ENCODE data around the gene IL6R.
"Not testable (repeated sequence)": the region's sequence is repeated elsewhere in the genome, so short reads cannot be mapped to it uniquely, and the experiment has no call there.

IL6R gene

DNA sequence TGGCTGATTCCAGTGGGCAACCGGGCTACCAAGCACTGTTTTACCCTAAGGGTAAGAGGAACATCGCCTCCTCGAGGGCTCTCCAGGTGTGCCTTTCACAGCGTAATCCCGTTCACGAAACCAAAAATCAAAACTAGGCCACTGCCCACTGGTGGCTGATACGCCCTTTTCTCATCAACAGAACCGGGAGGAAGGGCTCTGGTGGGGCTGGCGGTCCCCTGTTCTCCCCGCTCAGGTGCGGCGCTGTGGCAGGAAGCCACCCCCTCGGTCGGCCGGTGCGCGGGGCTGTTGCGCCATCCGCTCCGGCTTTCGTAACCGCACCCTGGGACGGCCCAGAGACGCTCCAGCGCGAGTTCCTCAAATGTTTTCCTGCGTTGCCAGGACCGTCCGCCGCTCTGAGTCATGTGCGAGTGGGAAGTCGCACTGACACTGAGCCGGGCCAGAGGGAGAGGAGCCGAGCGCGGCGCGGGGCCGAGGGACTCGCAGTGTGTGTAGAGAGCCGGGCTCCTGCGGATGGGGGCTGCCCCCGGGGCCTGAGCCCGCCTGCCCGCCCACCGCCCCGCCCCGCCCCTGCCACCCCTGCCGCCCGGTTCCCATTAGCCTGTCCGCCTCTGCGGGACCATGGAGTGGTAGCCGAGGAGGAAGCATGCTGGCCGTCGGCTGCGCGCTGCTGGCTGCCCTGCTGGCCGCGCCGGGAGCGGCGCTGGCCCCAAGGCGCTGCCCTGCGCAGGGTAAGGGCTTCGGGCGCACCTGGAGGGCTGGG is at the start of gene IL6R:
Gene IL6R (plus strand): TSS at position 360 of the 763 bp plus-strand sequence. CDS start 287 bp downstream, at position 647.
- in situ Hi-C loops (cut with MboI; ENCODE audit: low sequenced_read_pairs): loop anchor here (10.0 kb wide), 1 partner anchor 70 kb away; no protein-coding TSS in a partner anchor

DNA sequence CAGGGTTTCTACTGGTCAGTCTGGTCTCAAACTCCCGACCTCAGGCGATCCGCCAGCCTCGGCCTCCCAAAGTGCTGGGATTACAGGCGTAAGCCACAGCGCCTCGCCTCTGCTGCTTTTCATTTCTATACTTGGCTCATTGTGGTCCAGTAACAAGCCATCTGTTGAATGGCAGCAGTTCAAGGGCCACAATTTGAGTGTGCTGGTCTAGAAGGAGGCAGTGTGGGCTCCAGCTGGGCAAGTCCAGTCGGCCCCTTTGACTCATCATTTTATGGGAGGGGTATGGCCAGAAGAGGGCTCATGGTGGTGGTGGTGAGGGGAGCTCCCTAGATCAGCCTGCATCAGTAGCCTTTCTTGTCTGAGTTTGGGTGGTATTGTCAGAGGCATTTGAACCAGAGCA is 46.6 kb upstream of the IL6R start:
- in situ Hi-C loops (cut with MboI; ENCODE audit: low sequenced_read_pairs): no loop called here

DNA sequence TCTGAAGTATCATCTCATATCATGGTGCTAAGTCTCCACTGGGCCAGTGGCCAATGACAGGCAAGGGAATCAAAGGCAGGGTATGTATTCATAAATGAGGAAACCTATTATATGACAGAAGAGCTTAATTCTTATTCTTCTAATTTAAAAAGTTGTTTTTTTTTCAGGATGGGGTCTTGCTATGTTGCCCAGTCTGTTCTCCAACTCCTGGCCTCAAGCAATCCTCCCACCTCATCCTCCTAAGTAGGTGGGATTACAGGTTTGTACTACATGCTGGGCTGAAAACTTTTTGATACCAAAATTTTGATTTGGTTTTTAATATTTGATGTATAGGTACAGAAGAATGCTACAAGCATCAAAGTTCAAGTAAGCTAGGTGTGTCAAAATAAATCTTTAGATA is 44.9 kb upstream of the IL6R start:
- in situ Hi-C loops (cut with MboI; ENCODE audit: low sequenced_read_pairs): no loop called here

DNA sequence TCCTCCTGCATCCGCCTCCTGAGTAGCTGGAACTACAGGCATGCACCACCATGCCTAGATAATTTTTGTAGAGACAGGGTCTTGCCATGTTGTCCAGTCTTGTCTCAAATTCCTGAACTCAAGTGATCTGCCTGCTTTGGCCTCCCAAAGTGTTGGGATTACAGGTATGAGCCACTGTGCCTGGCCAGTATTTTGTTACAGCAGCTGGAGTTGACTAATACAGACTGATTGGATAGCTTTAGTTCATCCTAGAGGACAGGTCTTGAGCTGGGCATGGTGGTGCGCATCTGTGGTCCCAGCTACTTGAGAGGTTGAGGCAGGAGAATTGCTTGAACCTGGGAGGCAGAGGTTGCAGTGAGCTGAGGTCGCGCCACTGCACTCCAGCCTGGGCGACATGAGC is 44.3 kb upstream of the IL6R start:
- in situ Hi-C loops (cut with MboI; ENCODE audit: low sequenced_read_pairs): not testable (repeated sequence)

DNA sequence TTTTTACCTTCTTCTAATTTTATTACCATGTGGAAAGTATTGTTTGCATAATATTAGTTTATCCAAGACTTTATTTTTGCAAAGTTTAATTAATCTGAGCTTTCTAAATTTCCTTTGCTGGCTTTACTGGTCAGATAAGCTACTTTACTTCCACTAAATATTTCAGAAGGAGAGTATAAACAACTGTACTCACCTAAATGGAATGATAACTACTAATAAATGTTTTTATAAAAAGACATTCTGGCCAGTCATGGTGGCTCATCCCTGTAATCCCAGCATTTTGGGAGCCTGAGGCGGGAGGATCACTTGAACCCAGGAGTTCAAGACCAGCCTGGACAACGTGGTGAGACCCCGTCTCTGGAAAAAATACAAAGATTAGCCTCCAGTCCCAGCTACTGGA is 43.8 kb upstream of the IL6R start:
- in situ Hi-C loops (cut with MboI; ENCODE audit: low sequenced_read_pairs): no loop called here

DNA sequence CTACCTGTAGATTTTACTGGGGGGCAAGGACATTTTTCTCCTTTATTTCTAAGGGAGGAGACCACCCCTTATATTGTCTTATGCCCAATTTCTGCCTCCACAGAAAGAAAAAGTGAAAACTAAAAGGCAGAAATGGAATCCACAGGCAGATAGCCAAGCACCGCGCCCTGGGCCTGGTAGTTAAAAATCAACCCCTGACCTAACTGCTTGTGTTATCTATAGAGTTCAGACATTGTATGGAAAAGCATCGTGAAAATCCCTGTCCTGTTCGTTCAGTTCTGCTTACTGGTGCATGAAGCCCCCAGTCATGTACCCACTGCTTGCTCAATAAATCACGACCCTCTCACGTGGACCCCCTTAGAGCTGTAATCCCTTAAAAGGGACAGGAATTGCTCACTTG is 33.7 kb upstream of the IL6R start:
- in situ Hi-C loops (cut with MboI; ENCODE audit: low sequenced_read_pairs): no loop called here

DNA sequence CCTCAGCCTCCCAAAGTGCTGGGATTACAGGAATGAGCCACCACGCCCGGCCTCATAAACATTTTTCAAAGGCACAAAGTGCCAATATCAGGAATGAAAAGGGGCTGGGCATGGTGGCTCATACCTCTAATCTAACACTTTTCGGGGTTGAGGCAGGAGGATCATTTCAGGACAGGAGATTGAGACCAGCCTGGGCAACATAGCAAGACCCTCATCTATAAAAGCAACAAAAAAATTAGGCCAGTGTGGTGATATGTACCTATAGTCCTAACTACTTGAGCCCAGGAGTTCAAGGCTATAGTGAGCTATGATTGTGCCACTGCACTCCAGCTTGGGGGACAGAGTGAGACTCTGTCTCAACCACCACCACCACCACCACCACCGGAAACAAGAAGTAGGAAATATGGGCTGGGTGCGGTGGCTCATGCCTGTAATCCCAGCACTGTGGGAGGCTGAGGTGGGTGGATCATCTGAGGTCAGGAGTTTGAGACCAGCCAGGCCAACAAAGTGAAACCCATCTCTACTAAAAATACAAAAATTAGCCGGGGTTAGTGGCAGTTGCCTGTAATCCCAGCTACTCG is 31.3 kb upstream of the IL6R start:
- in situ Hi-C loops (cut with MboI; ENCODE audit: low sequenced_read_pairs): not testable (repeated sequence)

DNA sequence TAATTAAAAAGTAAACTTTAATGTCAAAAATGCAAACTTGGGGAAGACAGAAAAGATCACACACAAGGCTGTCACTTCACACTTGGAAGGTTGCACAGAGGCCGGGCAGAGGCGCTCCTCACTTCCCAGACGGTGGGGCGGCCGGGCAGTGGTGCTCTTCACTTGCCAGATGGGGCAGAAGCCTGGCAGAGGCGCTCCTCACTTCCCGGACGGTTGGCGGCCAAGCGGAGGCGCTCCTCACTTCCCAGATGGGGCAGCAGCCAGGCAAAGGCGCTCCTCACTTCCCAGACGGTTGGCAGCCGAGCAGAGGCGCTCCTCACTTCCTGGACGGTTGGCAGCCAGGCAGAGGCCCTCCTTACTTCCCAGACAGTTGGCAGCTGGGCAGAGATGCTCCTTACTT is 25.8 kb upstream of the IL6R start:
- in situ Hi-C loops (cut with MboI; ENCODE audit: low sequenced_read_pairs): no loop called here

DNA sequence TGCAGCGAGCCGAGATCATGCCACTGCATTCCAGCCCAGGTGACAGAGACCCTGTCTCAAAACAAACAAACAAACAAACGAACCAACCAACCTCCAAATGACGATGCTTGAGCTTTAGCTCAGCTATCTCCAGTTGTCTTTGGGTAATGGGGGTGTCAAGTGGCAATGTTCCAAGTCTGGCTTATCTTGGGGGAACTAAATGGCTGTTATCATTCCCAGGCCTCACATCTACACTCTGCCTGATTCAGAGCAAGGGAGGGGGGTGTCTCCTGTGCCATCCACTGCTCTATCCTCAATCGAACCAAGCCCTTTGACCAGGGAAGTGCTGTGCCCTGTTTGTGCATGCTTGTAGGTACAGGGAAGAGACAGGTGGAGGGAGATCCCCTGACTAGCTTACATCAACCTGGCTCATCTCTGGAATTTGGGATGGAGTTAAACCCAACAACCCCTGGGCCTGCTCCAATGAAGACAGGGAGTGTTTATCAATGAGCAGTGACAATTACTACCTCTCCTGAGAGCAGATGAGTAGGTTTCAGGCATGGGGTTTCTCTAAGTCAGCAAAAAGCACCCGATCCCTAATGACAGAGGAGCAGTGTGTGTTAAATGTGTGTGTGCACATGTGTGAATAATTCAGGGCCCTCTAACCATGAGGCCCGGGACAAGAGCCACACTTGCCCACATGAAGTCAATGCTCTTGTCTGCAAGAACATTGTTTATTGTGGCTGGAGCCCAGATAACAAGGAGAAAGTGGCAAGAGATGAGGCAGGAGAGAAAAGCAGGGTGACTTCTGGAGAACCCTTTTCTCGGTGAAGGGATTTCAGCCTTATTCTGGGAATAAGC is 20.3 kb upstream of the IL6R start:
- in situ Hi-C loops (cut with MboI; ENCODE audit: low sequenced_read_pairs): no loop called here

DNA sequence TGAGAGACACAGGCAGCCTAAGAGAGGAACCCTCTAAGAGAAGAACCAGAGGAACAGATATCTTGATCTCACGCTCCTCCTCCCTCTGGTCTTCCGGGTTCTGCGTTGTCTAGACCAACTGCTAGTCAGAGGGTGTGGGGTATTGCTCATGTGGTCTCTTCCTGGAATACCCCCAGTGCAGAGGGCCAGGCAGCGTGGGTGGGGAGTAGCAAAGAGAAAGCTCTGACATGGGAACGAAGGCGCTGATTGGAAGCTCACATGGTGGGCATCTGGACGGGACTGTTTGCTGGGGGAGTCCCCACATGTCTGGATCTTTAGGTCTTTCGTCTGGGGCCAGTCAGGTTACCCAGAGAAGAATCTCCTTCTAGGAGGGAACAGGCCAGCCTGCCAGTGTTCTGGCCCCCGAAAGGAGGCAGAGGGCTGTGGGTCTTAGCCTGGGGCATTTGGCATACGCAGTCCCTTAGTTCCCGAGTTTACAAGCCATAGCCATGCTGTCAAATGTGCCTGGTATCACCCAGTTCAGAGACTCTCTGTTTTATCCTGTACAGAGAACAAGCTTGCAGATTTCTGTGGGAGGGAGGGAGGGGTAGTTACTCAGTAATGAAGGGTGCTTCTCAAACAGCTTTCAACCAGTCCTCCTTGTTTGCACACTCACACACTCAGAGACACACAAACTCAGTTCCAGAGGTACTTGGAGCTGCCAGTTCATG is 18.3 kb upstream of the IL6R start:
- in situ Hi-C loops (cut with MboI; ENCODE audit: low sequenced_read_pairs): no loop called here

DNA sequence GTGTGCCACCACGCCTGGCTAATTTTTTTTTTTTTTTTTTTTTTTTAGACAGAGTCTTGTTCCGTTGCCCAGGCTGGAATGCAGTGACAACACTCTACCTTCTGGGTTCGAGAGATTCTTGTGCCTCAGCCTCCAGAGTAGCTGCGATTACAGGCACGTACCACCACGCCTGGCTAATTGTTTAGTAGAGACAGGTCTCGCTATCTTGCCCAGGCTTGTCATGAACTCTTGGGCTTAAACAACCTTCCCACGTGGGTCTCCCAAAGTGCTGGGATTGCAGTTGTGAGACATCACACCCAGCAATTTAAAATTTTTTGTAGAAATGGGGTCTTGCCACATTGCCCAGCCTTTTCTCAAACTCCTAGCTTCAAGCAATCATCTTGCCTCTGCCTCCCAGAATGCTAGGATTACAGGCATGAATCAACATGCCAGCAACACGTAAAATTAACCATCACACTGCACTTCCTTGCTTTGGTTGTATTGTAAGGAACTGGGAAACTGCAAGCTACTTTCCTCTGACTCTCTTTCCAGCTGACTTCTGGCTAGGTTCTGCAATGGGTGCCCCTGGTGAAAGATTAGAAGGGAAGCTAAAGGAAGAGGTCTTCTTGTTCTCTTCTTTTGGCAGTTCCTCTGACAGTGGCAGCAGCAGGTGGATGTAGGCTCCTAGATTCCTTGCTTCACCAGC is 13.9 kb upstream of the IL6R start:
- in situ Hi-C loops (cut with MboI; ENCODE audit: low sequenced_read_pairs): no loop called here

DNA sequence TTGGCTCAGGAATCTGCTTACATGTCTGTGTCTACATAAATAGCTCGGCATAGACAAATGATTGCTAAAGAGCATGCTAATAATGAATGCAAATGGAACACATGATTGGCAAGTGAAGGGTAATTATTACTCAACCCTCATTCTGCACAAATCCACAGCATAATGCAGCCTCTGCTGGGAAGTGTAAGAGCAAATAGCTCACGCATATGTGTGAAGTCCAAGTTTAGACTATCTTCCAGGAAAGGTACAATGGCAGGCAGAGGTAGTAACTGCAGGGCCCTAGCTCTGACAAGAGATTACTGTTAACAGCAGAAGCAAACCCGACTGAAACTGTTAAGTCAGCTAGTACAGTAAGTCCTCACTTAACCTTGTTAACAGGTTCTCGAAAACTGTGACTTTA is 7.0 kb upstream of the IL6R start:
- in situ Hi-C loops (cut with MboI; ENCODE audit: low sequenced_read_pairs): no loop called here

DNA sequence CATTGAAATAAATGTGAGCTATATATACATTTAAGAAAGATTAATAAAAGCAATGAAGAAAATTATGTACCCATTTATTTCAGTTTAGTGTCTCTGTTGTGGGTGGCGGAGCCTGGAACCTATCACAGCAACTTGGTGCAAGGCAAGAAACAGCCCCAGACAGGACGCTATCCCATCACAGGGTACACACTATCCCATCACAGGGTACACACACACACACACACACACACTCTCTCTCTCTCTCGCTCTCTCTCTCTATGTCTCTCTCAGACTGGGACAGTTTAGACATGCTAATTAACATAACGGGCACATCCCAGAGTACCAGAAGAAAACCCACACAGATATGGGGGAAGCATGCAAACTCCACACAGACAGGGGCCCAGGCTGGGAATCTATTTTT is 6.5 kb upstream of the IL6R start:
- in situ Hi-C loops (cut with MboI; ENCODE audit: low sequenced_read_pairs): no loop called here

DNA sequence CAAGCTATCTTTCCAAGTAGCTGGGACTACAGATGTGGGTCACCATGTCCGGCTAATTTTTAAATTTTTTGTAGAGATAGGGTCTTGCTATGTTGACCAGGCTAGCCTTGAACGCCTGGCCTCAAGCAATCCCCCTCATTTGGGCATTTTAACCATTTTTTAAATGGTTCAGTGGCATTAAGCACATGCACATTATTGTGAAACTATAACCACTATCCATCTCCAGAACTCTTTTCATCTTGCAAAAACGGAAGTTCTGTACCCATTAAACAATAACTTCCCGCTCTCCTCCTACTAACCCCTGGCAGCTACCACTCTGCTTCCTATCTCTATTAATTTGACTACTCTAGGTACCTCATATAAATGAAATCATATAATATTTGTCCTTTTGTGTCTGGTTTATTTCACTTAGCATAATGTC is 4.8 kb upstream of the IL6R start:
- in situ Hi-C loops (cut with MboI; ENCODE audit: low sequenced_read_pairs): loop anchor here (10.0 kb wide), 1 partner anchor 74 kb away; no protein-coding TSS in a partner anchor

DNA sequence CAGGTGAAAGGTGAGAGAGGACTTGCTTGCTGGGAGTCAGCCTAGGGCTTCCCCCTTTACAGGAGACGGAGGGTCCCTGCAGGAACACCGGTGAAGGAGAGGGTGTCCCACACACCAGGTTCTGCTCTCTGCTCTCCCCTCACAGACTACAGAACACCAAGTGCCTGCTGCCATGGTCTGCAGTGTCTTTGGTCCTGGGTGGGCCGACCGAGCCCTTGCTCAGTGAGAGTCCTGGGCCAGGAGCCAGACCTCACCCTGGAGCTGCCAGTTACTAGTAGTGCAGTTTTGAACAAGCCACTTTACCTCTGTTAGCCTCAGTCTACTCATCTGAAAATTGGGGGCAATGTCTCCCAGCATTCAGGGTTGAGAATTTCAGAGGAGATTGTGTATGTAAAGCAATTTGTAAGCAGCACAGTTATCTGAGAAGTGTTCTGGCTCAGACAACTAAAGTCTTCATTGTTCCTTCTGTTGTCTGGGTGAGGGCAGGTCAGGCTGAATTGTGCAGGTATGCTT is 2.7 kb upstream of the IL6R start:
- in situ Hi-C loops (cut with MboI; ENCODE audit: low sequenced_read_pairs): loop anchor here (10.0 kb wide), 1 partner anchor 72 kb away; no protein-coding TSS in a partner anchor

DNA sequence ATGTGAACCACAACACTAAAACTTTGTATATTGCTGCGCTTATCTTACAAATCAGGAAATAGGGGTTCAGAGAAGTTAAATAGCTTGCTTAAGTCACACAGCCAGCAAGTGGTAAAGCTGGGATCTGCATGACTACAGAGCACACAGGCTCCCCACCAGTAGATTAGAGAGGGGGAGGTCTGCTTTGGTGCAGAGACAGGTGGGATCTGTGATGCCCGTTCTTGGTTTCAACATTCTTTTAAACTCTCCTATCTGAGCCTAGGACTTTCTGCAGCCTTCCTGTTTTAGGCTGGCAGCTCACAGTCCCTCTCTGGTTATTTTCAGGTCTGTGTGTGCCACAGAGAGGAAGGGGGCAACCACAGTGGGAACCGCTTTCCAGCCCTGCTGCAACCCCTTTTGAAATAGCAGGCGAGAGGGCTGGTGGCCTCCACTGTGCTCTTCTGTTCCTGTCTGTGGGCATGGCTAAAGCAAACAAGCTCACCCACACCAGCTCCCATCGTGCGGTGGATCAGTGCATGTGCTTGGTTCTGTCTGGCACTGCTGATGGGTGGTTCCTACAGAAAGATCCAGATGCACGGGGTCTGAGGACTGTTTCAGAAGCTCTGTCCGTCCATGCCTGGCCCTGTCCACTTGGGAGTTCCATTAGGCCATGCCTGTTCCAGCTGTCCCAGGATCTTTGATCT is 1.7 kb upstream of the IL6R start:
- in situ Hi-C loops (cut with MboI; ENCODE audit: low sequenced_read_pairs): loop anchor here (10.0 kb wide), 1 partner anchor 71 kb away; no protein-coding TSS in a partner anchor

DNA sequence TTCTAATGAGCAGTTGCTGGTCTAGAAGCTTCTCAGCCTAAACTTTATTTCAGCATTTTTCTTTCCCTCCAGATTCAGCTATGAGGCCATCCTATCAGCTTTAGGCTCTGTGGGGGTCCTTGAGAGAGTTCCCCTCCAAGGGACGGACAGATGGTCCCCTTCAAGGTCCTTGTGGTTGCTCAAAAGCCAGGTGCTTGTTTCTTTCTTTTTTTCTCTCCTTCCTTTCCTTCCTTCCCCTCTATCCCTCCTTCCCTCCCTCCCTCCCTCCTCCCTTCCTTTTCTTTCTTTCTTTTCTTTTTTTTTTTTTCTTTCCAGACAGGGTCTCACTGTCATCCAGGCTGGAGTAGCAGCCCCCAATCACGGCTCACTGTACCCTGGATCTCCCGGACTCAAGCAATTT is 1.2 kb upstream of the IL6R start:
- in situ Hi-C loops (cut with MboI; ENCODE audit: low sequenced_read_pairs): loop anchor here (10.0 kb wide), 1 partner anchor 71 kb away; no protein-coding TSS in a partner anchor

DNA sequence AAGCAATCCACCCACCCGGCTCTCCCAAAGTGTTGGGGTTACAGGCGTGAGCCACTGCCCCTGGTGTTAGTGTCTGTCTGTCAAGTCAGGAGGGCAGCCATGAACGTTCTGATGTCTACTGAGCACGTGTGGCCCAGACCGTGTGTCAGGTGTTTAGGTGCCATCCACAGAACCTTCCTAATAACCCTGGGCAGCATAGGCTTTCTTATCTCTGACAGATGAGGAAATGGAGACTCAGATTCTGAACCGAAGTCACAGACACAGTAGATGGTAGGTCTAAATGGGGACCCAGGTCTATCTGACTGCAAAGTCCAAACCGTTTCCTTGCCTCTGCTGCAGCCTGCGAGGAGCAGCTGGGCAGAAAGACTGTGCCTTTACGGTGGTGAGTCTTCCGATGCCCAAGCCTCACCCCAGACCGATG is 622 bp upstream of the IL6R start:
- in situ Hi-C loops (cut with MboI; ENCODE audit: low sequenced_read_pairs): loop anchor here (10.0 kb wide), 1 partner anchor 70 kb away; no protein-coding TSS in a partner anchor

Data from HL-60/S4 treated with phorbol 12-myristate 13-acetate at 8.2 ng/mL for 4 days and 3 days (cell line).